Gastroesophageal sphincter (tissue), 3 donors: ENCODE measurements around the gene RINL.

Experiments used
- EP300 ChIP-seq: sonication (generic); formaldehyde crosslinking; IDR thresholded peaks from one replicate; pipeline ENCODE4 v1.6.1; 2017; ENCODE audit warnings: antibody characterized with exemption, mild to moderate bottlenecking
- POLR2A ChIP-seq, 2 donors: fragments of 450-650 bp; IDR thresholded peaks; one replicate each; pipeline ENCODE4 v1.6.1; 2017; ENCODE audit warnings: antibody characterized with exemption in 2 of 2, mild to moderate bottlenecking in 2 of 2, moderate library complexity in 1 of 2
- POLR2AphosphoS5 ChIP-seq: sonication (generic); formaldehyde crosslinking; IDR thresholded peaks from one replicate; pipeline ENCODE4 v1.6.1; 2017; ENCODE audit warnings: antibody characterized with exemption
- TF ChIP-seq, protein P1 (sequence below), 4 experiments: fragments of 200-600 bp in 2 of 4; fragments of 450-650 bp in 2 of 4; sonication (generic) in 1 of 4; IDR thresholded peaks; one replicate each; pipeline ENCODE4 v1.5.1; 2017 to 2019; ENCODE audit warnings: antibody characterized with exemption in 4 of 4, mild to moderate bottlenecking in 2 of 4, moderate library complexity in 2 of 4

DNA sequence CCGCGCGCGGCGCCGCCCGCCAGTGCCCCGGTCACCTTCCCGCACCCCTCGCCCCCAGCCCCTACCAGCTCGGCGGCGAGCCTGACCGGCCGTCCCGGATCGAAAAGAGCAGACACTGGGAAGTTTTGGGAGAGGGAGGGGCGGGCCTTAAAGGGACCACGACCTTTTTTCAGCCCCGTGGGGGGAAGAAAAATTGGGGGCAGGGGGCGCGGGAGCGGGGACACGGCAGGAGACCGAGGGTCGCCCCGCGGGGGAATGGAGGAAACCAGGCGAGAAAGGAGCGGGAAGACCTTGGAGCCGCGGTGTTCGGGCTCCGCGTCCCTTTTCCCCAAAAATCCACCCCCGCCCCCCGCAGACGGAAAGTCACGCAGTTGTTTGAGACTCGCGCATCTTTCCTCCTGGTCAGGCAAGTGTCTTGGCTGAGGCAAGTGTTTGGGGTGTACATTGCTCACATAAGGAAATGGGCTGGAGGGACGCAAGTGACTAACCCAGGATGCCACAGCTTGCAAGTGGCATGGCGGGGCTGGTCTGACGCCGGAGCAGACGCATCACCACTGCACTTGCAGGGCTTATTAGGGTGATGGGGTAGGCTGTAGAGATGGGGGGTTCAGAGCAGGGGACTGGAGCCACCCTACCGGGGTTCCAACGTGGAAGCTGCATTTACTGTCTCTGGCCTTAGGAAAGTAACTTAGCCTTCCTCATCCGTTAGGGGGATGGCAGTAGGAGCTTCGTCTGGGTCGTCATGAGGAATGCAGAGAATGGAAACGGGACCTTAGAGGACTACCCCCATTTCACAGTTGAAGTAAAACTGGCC is 25.6 kb downstream of the RINL start:
- TF ChIP-seq POLR2A (IDR thresholded peaks at IDR 0.05) (peak; percentile 12 to 15), POLR2AphosphoS5 (peak; percentile 17), EP300 (no peak)
- TF ChIP-seq, protein P1, sequence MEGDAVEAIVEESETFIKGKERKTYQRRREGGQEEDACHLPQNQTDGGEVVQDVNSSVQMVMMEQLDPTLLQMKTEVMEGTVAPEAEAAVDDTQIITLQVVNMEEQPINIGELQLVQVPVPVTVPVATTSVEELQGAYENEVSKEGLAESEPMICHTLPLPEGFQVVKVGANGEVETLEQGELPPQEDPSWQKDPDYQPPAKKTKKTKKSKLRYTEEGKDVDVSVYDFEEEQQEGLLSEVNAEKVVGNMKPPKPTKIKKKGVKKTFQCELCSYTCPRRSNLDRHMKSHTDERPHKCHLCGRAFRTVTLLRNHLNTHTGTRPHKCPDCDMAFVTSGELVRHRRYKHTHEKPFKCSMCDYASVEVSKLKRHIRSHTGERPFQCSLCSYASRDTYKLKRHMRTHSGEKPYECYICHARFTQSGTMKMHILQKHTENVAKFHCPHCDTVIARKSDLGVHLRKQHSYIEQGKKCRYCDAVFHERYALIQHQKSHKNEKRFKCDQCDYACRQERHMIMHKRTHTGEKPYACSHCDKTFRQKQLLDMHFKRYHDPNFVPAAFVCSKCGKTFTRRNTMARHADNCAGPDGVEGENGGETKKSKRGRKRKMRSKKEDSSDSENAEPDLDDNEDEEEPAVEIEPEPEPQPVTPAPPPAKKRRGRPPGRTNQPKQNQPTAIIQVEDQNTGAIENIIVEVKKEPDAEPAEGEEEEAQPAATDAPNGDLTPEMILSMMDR (IDR thresholded peaks at IDR 0.05): no peak
